ENCODE data around the gene BAG2.

BAG2 gene

DNA sequence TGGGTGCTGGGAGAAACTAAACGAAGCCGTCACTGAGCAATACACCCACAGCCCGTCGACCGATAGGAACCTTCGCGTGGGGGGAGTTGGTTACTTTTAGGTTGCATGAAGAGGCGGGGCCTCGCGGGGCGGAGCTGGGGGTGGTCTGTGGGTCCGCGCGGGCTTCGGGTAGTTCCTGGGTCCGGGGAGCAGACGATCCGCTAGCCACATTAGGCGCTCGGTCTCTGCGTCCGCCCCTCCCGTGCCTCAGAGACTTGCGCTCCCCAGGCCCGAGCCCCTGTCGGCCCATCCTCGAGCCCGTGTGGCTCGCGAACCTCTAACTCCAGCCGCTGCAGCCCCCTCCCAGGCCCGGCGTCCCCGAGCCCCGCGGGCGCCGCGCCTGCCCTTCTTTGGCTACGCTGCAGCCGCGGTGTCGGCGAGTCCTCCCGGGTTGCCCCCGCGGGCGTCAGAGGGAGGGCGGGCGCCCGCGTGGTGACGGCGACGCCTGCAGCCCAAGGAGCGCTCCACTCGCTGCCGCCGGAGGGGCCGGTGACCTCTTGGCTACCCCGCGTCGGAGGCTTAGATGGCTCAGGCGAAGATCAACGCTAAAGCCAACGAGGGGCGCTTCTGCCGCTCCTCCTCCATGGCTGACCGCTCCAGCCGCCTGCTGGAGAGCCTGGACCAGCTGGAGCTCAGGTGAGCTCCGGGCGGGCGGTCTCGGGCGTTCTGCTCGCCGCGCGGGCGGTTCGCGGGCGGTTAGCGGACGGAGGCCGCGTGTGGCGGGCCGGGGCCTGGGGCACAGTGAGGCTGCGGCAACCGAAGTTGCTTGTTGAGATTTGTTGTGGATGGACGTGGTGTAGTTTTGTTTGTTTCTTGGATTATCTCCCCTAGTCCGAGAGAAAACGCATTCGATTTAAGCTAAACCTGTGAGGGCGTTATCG lies at the start of gene BAG2:
BAG2 (plus strand) TSS at position 191 of the 920 bp plus-strand sequence; CDS start at position 563, 372 bp downstream.
- peak; percentile 83 to 91 (median 88) for DNase-seq (ENCODE audit: low read depth in 3 of 3)

DNA sequence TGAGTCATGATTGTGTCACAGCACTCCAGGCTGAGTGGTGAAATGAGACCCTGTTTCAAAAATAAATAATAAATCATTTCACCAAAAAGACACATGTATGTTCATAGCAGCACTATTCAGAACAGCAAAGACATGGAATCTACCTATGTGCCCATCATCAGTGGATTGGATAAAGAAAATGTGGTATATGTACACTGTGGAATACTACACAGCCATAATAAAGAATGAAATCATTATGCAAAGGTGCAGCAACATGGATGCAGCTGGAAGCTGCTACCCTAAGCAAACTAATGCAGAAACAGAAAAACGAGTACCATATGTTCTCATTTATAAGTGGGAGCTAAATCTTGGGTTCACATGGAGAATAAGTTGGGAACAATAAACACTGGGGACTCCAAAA lies 49.0 kb upstream of the BAG2 start:
- no peak for DNase-seq (ENCODE audit: low read depth in 3 of 3)

DNA sequence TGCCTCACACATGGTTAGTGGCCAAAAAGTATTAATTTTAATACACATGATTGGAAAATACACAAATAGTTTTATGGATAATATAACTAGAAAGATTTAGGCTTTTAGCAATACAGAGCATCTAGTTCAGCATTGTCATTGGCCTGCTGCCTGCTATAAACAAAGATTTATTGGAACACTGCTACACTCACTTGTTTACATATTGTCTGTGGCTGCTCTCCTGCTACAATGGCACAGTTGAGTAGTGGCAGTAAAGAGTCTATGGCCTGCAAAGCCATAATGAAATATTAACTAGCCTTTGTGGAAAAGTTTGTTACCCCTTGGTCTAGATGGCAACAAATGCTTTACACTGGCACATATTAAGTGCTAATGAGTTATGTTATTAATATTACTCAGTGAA lies 44.4 kb upstream of the BAG2 start:
- no peak for DNase-seq (ENCODE audit: low read depth in 3 of 3)

DNA sequence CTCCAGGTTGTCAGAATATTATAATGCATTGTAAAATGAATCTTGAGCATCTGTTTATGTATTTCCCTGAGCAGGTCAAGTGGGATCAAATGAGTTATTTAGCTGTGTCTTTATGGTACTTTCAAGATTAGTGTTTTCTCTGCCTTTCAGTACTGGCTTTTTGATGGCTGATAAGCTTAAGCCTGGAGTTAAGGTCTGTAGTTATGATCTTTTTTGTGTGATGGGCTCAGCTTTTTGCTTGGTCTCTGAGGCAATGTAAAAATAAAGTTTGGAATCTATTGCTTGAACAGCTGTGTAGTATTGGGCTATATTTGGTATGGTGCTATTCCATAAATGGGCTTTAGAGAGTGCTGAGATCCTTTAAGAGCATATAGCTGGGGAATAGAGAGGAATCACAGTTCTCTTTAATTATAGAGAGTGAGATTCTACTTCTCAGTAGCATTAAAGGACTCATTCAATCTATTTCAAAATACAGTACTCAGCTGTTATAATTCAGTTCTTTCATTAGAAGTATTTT lies 41.4 kb upstream of the BAG2 start:
- no peak for DNase-seq (ENCODE audit: low read depth in 3 of 3)

DNA sequence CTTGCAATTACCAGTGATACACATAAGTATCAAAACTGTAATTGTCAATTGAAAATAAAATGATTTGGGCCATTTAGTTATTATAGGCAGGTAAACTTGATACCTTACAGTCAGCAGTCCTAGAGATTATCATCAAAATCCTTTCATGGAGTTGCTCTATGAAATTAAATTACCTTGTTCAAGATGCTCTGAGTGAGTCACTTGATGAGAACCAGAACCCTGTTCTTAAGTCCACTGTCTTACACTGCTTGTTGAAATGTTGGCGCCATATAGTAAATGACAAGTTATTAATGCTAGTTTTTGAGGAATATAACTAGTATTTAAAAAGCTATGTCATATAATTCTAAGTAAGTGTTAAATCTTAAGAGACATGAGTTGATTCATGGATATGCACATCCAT lies 37.2 kb upstream of the BAG2 start:
- DNase-seq (ENCODE audit: low read depth in 3 of 3) = no peak

DNA sequence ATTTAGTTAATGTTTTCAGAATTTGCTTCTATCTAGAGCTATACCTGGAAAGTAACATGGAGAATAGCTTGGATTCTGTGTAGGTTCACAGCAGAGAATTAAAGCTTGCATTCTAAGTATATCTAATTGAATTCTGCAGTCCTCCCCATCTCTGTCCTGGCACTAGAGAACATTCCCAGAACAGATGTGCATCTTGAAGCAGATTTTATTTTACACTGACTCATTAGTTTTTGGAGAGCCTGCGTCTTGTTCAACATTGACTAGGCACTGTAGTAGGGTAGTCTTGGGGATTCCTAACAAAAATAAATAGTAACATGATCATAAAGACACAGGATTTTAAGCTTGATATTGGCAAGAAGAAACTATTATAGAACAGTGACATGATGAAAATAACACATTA lies 36.2 kb upstream of the BAG2 start:
- DNase-seq (ENCODE audit: low read depth in 3 of 3) = no peak

DNA sequence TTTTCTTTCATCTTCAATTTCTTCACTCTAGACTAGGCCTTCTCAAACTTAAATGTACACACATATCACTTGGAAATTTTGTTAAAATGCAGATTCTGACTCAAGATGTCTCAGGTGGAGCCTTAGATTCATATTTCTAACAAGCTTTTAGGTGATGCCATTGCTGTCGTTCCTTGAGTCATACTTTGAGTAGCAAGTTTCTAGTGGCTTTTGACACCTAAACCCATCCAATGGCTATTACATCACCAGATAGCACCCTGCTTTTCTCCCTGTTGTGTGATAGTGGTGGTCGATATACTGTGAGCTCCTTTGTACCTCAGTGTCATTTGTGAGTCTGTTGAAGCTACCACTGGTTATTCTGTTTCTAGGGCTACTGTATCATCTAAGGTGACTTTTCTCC lies 34.8 kb upstream of the BAG2 start:
- DNase-seq (ENCODE audit: low read depth in 3 of 3) = no peak

DNA sequence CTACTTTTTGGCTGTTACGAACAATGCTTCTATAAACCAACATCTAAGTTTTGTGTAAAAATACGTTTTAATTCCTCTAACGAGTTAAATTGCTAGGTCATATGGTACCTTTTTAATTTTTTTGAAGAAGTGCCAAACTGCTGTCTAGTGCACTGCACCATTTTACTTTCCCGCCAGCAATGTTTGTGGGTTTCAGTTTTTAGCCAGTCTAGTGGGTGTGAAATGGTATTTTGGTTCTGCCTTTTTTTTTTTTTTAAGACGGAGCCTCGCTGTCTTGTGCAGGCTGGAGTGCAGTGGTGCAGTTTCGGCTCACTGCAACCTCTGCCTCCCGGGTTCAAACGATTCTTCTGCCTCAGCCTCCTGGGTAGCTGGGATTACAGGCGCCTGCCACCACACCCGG lies 34.1 kb upstream of the BAG2 start:
- DNase-seq (ENCODE audit: low read depth in 3 of 3) = no peak

DNA sequence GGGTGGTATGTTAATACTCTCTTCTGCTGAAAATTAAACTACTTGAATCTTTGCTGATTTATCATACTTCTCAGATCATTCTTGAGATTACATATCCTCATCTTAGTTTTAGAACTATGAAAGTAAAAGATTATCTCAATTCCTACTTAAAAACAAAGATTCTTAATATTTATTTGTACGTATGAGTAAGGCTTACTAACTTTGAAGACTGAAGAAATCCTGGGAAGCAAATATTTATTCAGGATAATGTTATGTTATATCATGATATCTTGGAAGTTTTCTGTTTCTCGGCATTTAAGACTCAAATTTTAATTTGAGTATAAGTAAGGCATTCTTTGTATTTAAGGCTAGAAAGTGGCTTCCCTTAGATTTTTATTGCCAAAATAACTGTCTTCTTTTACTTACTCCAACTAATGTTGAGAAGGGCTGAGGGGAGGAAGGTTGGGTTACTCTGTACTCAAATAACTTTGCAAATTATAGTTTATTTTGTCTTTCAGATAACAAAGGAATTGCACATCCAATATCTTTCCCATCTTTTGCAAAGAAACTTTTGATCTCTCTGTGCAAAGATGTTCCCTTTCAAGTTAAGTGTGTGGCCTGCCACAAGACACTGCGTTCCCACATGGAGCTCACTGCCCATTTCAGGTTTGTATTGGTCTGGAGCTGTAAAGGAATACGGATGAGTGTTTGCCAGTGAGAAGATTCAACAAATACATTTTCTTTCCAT lies 30.5 kb upstream of the BAG2 start:
- no peak for DNase-seq (ENCODE audit: low read depth in 3 of 3)

DNA sequence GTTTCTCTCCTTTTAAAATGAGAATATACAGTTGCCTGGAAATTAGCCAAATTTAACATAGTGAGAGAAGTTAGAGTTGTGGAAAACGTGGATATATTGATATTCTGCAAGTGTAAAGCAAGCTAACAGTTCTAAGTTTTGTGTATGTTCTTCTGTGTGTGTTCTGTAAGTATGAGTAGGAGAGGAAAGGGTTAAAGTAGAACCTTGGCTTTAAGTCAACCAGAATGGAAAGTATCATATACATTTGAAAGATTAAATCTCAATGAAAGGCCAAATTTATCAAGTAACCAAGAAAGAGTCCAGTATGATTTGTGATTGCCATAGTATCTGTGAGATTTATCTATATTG lies 30.0 kb upstream of the BAG2 start:
- DNase-seq (ENCODE audit: low read depth in 3 of 3) = no peak

DNA sequence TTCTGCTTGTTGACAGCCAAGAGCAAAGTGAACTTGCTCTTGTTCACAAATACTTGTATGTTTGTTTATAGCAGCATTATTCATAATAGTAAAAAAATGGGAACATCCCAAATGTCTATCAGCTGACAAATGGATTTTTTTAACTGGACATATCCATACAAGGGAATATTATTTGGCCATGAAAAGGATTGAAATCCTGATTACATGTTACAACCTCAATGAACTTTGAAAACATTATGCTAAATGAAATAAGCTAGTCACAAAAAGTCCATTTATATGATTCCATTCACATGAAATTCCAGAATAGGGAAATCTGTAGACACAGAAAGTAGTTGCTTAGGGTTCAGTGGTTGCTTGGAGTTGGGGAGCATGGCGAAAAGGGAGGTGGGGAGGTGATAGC lies 28.4 kb upstream of the BAG2 start:
- no peak for DNase-seq (ENCODE audit: low read depth in 3 of 3)

DNA sequence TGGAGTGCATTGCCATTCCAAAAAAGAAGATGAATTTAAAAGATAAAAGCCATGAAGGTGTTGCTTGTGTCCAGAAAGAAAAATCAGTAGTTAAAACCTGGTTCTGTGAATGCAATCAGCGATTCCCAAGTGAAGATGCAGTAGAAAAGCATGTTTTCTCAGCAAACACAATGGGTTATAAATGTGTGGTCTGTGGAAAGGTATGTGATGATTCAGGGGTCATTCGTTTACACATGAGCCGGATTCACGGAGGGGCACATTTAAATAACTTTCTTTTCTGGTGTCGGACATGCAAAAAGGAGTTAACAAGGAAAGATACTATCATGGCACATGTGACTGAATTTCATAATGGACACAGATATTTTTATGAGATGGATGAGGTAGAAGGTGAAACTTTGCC lies 24.7 kb upstream of the BAG2 start:
- no peak for DNase-seq (ENCODE audit: low read depth in 3 of 3)

DNA sequence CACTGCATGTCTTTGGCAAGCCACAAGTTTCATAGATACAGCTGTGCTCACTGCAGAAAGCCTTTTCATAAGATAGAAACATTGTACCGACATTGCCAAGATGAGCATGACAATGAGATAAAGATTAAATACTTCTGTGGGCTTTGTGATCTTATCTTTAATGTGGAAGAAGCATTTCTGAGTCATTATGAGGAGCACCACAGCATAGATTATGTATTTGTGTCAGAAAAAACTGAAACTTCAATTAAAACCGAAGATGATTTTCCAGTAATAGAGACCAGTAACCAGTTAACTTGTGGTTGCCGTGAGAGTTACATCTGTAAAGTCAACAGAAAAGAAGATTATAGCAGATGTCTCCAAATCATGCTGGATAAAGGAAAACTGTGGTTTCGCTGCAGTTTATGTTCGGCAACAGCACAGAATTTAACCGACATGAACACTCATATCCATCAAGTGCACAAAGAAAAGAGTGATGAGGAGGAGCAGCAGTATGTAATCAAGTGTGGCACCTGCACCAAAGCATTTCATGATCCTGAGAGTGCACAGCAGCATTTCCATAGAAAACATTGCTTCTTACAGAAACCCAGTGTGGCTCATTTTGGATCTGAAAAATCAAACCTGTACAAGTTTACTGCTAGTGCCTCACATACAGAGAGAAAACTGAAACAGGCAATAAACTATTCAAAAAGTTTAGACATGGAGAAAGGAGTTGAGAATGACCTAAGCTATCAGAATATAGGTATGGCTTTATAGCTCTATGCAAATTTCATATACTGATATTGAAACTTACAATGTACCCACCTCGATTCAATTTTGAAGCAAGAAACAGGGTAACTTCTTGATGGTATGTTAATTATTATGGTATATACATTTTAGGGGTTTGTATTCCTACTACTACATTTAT lies 23.9 kb upstream of the BAG2 start:
- no peak for DNase-seq (ENCODE audit: low read depth in 3 of 3)

DNA sequence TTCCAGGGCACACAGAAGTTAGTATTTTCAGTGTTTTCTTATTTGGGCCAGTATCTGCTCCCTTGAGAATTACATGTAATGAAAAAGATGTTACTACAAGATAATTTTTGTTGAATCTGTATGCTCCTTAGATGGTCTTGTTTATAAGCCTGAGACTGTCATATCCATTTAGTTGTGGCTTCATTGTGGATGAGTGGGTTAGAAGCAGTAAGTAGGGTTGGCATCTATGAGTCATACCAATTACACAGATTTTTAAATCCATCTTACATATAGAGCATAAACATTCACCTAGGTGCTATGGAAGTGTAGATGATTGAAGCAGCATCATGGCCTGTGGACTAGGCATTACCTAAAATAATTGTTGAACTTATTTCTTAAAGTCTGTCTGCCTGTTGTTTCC lies 13.5 kb upstream of the BAG2 start:
- no peak for DNase-seq (ENCODE audit: low read depth in 3 of 3)

DNA sequence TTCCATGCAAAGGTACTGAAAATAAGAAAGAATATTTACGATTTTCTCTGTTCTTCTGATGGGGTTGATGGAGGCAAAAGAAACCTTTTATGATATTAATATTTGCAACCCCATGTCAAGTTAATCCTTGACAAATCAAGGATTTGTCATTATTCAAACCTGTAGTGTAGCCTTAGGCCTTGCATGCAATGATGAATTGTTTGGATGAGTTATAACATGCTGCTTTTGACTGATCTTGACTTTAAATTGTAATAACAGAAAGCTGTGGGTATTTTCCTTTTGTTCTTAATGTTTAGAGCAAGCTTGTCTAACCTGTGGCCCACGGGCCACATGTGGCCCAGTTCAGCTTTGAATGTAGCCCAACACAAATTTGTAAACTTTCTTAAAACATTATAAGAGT lies 13.0 kb upstream of the BAG2 start:
- no peak for DNase-seq (ENCODE audit: low read depth in 3 of 3)

DNA sequence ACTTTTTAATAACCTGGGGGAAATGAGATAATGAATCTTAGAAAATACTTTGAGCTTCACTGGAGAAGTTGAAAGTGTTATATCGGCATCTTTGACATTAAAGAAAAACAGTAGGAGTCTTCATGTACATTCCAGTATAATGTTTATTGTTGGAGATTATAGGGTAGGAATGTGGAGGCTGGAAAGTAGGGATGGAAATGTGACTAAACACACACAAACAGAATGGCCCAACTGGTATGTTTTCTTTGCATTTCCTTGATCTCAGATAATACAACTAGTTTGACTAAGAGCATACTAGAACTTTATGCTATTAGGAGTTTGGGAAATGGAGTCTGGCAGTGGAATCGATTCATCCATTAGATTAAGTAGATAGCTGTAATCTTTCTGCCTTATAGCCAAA lies 10.1 kb upstream of the BAG2 start:
- no peak for DNase-seq (ENCODE audit: low read depth in 3 of 3)

DNA sequence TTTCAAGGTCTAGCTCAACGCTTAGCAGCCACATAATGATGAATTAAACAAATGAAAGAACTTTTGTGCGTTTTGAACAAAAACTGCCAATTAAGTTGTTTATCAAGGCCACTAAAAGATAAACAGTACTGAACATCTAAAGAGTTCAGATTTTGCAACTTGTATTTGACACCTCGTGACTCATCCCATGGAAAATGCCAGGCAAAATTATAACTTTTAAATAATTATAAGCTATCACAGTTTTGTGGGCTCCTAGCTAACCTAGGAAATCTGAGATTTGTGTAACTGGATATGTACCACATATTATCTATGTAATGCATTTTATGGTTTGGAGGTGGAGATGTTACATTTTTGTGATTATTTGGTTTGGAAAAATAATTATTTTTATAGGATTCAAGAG lies 9.6 kb upstream of the BAG2 start:
- DNase-seq (ENCODE audit: low read depth in 3 of 3) = no peak

DNA sequence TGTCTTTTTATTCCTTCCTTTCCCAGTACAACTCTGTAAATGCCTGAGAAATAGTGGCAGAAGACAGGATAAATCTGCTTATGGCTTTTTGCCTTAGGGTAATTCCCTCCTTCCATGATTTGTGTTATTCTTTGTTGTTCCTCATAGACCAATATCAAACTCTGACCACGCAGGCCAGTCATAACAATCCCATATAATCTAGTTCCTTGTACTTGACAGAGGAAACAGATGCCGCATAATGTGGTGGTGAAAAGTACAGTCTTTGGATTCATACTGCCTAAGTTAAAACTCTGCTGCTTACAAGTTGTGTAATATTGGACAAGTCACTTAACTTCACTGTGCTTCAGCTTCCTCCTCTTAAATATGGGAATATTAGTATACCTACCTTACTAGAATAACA lies 8.2 kb upstream of the BAG2 start:
- DNase-seq (ENCODE audit: low read depth in 3 of 3) = no peak

DNA sequence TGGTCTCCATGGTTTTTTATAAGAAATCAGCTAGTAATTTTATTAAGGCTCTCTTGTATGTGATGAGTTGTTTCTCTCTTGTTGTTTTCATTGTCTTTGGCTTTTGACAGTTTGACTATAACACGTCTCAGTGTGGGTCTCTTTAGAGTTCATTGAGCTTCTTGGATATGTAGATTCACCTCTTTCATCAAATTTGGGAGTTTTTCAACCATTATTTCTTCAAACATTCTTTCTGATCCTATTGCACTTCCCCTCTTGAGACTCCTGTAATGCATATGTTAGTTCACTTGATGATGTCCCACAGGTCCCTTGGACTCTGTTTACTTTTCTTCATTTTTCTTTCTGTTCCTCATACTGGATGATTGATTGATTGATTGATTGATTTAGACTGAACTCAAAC lies 7.0 kb upstream of the BAG2 start:
- DNase-seq (ENCODE audit: low read depth in 3 of 3) = no peak

DNA sequence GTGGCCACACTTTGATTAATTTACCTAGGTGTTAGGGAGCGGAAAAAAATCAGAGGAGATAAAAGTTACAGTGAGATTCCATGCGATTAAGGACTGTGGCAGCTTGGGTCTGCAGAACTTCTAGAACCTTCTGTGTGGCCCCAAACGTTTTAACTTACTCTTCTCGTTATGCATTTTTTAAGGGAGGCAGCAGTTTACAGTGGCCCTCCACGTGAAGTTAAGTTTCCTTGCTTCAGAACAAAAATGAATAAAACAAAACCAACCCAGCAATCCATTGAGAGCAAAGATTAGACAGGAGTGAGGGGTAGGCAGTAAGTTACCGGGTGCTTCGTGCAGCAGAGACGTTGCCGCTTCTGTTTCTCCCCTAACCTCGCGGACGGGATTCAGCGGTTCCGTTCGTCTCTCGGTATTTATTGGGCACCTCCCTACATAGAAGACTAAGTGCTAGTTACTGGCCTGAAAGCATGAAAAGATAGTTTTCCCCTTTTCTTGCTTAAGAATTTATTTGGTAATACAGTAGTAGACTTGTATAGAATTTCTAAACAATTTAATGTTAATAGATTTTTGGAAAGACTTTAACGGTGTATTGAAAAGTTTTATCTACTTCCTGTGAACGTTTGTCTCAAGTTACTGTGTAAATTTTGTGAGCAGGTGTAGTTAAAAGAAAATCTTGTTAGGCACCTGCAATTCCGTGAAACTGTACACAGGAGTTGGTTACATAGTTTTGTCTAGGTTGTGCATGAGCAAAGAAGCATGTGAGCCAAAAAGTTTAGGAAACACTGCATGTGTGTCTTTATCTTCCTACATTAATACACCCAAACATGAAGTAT lies 1.1 kb downstream of the BAG2 start:
- peak in 2 of 3 donors; percentile 11 for DNase-seq (ENCODE audit: low read depth in 3 of 3)

DNA sequence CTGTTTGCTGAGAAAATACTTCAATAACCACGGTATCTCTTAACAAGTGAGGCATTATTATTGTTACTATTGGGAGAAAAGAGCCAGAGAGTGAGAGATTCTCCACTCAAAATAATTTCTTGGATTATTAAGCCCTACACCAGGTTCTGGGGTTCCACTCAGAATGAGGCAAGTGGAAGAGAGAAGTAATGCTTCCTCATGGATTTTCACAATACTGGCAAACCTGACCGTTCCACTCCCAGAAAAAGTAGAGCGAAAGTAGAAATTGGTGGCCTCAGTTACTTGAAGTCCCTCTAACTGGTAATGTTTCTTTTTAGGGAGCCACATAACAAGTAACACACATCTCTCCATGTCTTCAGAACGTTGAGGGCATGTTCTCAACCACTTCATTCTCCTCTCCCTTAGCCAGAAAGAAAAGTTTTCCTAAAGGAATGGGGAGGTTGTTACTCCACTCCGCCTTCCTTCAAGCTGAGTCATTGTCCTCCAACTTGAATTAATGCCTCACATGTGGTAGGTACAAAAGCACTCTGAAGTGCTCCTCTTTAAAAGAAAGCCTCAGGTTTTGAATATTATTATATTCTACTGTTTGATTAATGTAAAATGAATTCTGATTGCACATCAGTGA lies 1.9 kb downstream of the BAG2 start:
- DNase-seq (ENCODE audit: low read depth in 3 of 3) = no peak

Data from stimulated activated CD4-positive, alpha-beta T cell treated with anti-CD3 and anti-CD28 coated beads, TNF-alpha, amount 100 ng/mL, for 48 hours (primary cell).